ENCODE measurements around the gene CCDC196. TPM values are rescaled to one million over a fixed set of nuclear protein-coding genes. Genes with fewer than 3 reads are reported as not detected.

Gene CCDC196
- total and polyA plus RNA-seq, 4 donors = 0.23 TPM; not detected in 3

DNA sequence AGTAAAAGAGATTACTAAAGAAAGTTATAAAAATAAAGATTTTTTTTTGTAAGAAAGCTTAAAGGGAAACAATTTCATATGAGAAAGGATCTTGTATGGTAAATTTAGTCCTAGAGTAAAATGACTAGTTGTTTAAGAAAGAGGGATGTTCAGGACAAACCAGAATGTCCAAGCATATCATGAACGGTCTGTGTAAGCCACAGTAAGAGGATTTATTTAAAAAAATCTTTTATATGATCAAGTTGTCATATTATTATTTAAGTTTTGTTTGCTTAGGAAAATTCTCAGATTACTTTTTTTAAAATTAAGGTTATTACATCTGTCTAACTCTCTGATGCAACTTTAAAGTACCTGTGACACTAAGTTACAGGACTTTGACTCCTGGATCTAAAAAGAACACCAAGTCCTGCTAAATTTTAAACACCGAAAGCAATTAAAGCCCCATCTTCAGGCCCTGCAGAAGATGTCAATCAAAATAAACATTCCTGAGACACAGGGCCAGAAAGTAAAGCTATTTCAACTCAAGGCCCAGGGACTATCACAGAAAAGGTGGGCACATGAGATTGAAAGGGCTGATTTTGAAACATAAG is 17.3 kb upstream of the CCDC196 start:
- H3K4me1 ChIP-seq (ENCODE audit: control insufficient read depth, insufficient read depth, low read length) = no peaks in the 10 kb centered on the region
- H3K9me3 ChIP-seq (ENCODE audit: control insufficient read depth, insufficient read depth, low read length) = peaks cover 12% of the 10 kb centered on the region
- no peak overlapping the region for H3K4me3 ChIP-seq (ENCODE audit: low read depth, low read length)
- no peaks in the 10 kb centered on the region for H3K36me3 ChIP-seq (ENCODE audit: control insufficient read depth, insufficient read depth, low read length)
- DNase-seq (ENCODE audit: low read depth in 4 of 6, low spot score in 6 of 6) = no peak
- no peaks in the 10 kb centered on the region for H3K27me3 ChIP-seq (ENCODE audit: control insufficient read depth, insufficient read depth, low read length)
- WGBS (ENCODE audit: insufficient coverage) = no CpG with 5 or more reads among the region's 2 CpGs
- no peak overlapping the region for H3K27ac ChIP-seq (ENCODE audit: low read depth, low read length)

DNA sequence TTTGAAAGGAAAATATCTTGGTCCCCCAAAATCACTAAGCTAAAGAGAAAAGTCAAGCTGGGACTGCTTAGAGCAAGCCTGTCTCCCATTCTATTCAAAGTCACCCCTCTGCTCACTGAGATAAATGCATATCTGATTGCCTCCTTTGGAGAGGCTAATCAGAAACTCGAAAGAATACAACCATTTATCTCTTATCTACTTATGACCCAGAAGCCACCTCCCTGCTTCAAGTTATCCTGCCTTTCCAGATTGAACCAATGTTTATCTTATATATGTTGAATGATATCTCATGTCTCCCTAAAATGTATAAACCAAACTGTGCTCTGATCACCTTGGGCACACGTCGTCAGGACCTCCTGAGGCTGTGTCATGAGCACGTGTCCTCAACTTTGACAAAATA is 14.6 kb upstream of the CCDC196 start:
- Histone ChIP-seq H3K36me3 (ENCODE audit: control insufficient read depth, insufficient read depth, low read length) (no peaks in the 10 kb centered on the region), H3K27ac (ENCODE audit: low read depth, low read length) (no peak overlapping the region), H3K4me1 (ENCODE audit: control insufficient read depth, insufficient read depth, low read length) (no peaks in the 10 kb centered on the region), H3K27me3 (ENCODE audit: control insufficient read depth, insufficient read depth, low read length) (no peaks in the 10 kb centered on the region), H3K9me3 (ENCODE audit: control insufficient read depth, insufficient read depth, low read length) (peaks cover 12% of the 10 kb centered on the region), H3K4me3 (ENCODE audit: low read depth, low read length) (no peak overlapping the region)
- WGBS (ENCODE audit: insufficient coverage) = no CpG with 5 or more reads among the region's 4 CpGs
- DNase-seq (ENCODE audit: low read depth in 4 of 6, low spot score in 6 of 6) = no peak

DNA sequence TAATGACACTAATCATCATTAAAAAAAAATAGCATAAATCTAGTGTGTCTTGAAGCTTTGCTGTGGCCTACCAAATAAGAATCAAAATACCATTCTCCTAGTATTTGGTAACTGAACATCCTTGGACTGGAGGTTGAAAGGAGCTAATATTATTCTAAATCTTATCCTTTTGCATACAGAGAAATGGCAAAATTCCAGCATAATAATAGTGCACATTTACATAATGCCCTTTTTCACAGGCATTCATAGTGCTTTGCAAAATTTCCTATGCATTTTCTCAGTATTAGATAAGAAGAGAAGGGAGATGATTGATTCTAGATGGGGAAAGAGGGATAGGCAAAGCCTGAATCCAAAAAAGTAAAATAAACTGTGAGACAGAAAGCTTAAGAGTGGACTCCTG is 13.9 kb upstream of the CCDC196 start:
- Histone ChIP-seq H3K4me3 (ENCODE audit: low read depth, low read length) (no peak overlapping the region), H3K27ac (ENCODE audit: low read depth, low read length) (no peak overlapping the region), H3K4me1 (ENCODE audit: control insufficient read depth, insufficient read depth, low read length) (no peaks in the 10 kb centered on the region), H3K36me3 (ENCODE audit: control insufficient read depth, insufficient read depth, low read length) (no peaks in the 10 kb centered on the region), H3K27me3 (ENCODE audit: control insufficient read depth, insufficient read depth, low read length) (no peaks in the 10 kb centered on the region), H3K9me3 (ENCODE audit: control insufficient read depth, insufficient read depth, low read length) (peaks cover 12% of the 10 kb centered on the region)
- DNase-seq (ENCODE audit: low read depth in 4 of 6, low spot score in 6 of 6) = peak in 2 of 6 donors; percentile 4 to 5

DNA sequence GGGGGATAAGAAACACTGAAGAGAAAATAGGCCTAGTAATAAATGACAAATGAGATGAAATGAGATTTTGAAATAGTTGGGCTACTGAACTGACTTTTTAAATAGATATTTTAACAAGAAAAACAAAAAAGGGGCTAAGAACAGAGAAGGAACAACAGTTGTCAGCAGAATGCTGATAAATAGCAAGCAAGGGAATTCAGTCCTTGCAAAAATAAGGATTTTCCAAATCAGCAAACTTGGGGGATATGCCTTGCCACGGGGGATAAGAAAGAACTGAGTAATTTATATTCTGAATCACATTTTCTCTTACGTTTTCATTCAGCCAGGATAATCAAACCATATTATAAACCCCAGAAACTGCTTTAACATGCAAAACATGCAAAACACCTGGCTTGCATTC is 12.9 kb upstream of the CCDC196 start:
- 25% methylated on average over 1 of the region's 2 CpGs for WGBS (ENCODE audit: insufficient coverage)
- no peak overlapping the region for H3K27ac ChIP-seq (ENCODE audit: low read depth, low read length)
- H3K4me3 ChIP-seq (ENCODE audit: low read depth, low read length) = no peak overlapping the region

GRCh38 chr14:66476964-66477363 is 9.2 kb upstream of the CCDC196 start:
- no peaks in the 10 kb centered on the region for H3K36me3 ChIP-seq (ENCODE audit: control insufficient read depth, insufficient read depth, low read length)
- no peaks in the 10 kb centered on the region for H3K4me1 ChIP-seq (ENCODE audit: control insufficient read depth, insufficient read depth, low read length)
- peak in 2 of 6 donors; percentile 9 to 23 for DNase-seq (ENCODE audit: low read depth in 4 of 6, low spot score in 6 of 6)
- H3K9me3 ChIP-seq (ENCODE audit: control insufficient read depth, insufficient read depth, low read length) = no peaks in the 10 kb centered on the region
- no peaks in the 10 kb centered on the region for H3K27me3 ChIP-seq (ENCODE audit: control insufficient read depth, insufficient read depth, low read length)
- H3K27ac ChIP-seq (ENCODE audit: low read depth, low read length) = no peak overlapping the region
- 33% methylated on average over 1 of the region's 1 CpG for WGBS (ENCODE audit: insufficient coverage)
- H3K4me3 ChIP-seq (ENCODE audit: low read depth, low read length) = no peak overlapping the region

More for the DNA sequence above, 12.9 kb upstream of the CCDC196 start:
- Histone ChIP-seq H3K36me3 (ENCODE audit: control insufficient read depth, insufficient read depth, low read length) (no peaks in the 10 kb centered on the region), H3K27me3 (ENCODE audit: control insufficient read depth, insufficient read depth, low read length) (no peaks in the 10 kb centered on the region), H3K4me1 (ENCODE audit: control insufficient read depth, insufficient read depth, low read length) (no peaks in the 10 kb centered on the region), H3K9me3 (ENCODE audit: control insufficient read depth, insufficient read depth, low read length) (peaks cover 12% of the 10 kb centered on the region)
- peak in 1 of 6 donors; percentile 8 for DNase-seq (ENCODE audit: low read depth in 4 of 6, low spot score in 6 of 6)

DNA sequence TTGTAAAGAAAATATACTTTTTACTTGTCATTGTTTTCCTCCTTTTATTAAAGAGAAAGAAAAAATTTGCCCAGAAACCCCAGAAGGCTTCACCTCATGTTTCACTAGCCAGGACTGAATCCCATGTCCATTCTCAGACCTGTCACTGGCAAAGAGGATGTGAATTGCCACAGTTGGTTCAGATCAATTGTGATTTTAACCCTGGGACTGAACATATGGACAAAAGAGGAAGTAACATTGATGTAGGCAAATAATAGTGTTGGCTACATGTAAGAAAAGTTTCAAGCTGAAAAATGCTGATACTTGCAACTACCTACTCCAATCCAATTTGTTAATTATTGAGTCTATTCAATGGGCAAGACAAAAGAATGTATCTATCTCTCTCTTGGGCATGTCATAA is 8.6 kb upstream of the CCDC196 start:
- Histone ChIP-seq H3K27me3 (ENCODE audit: control insufficient read depth, insufficient read depth, low read length) (no peaks in the 10 kb centered on the region), H3K4me3 (ENCODE audit: low read depth, low read length) (no peak overlapping the region), H3K27ac (ENCODE audit: low read depth, low read length) (no peak overlapping the region), H3K4me1 (ENCODE audit: control insufficient read depth, insufficient read depth, low read length) (no peaks in the 10 kb centered on the region), H3K36me3 (ENCODE audit: control insufficient read depth, insufficient read depth, low read length) (no peaks in the 10 kb centered on the region), H3K9me3 (ENCODE audit: control insufficient read depth, insufficient read depth, low read length) (no peaks in the 10 kb centered on the region)
- no peak for DNase-seq (ENCODE audit: low read depth in 4 of 6, low spot score in 6 of 6)

DNA sequence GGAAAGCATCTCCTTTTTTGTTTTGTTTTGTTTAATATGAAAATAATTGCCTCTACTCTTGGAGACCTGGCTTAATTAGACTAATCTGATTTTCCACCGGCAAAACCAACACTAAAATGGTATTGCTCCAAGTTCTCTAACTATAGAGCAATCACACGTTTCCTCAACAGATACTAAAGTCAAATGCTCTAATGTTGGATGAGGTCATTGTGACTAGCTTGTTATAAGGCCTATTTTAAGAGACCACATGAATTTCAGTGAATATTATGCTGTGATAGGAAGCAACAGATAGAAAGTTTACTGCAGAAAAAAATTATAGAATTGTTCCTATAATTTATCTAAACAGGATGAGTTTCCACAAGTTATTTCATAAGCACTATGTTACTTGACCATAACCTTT is 3.3 kb upstream of the CCDC196 start:
- H3K9me3 ChIP-seq (ENCODE audit: control insufficient read depth, insufficient read depth, low read length) = no peaks in the 10 kb centered on the region
- no peak for DNase-seq (ENCODE audit: low read depth in 4 of 6, low spot score in 6 of 6)
- no CpG with 5 or more reads among the region's 2 CpGs for WGBS (ENCODE audit: insufficient coverage)
- H3K4me3 ChIP-seq (ENCODE audit: low read depth, low read length) = no peak overlapping the region
- no peaks in the 10 kb centered on the region for H3K4me1 ChIP-seq (ENCODE audit: control insufficient read depth, insufficient read depth, low read length)
- no peak overlapping the region for H3K27ac ChIP-seq (ENCODE audit: low read depth, low read length)
- H3K36me3 ChIP-seq (ENCODE audit: control insufficient read depth, insufficient read depth, low read length) = no peaks in the 10 kb centered on the region
- no peaks in the 10 kb centered on the region for H3K27me3 ChIP-seq (ENCODE audit: control insufficient read depth, insufficient read depth, low read length)

- no peak for DNase-seq (ENCODE audit: low read depth in 4 of 6, low spot score in 6 of 6)
- 57% methylated on average over 1 of the region's 1 CpG for WGBS (ENCODE audit: insufficient coverage)
- no peaks in the 10 kb centered on the region for H3K9me3 ChIP-seq (ENCODE audit: control insufficient read depth, insufficient read depth, low read length)
- H3K27ac ChIP-seq (ENCODE audit: low read depth, low read length) = no peak overlapping the region
- no peaks in the 10 kb centered on the region for H3K36me3 ChIP-seq (ENCODE audit: control insufficient read depth, insufficient read depth, low read length)
- no peaks in the 10 kb centered on the region for H3K27me3 ChIP-seq (ENCODE audit: control insufficient read depth, insufficient read depth, low read length)
- no peaks in the 10 kb centered on the region for H3K4me1 ChIP-seq (ENCODE audit: control insufficient read depth, insufficient read depth, low read length)
- no peak overlapping the region for H3K4me3 ChIP-seq (ENCODE audit: low read depth, low read length)
Observed at GRCh38 chr14:66483322-66483721, 2.8 kb upstream of the CCDC196 start.

DNA sequence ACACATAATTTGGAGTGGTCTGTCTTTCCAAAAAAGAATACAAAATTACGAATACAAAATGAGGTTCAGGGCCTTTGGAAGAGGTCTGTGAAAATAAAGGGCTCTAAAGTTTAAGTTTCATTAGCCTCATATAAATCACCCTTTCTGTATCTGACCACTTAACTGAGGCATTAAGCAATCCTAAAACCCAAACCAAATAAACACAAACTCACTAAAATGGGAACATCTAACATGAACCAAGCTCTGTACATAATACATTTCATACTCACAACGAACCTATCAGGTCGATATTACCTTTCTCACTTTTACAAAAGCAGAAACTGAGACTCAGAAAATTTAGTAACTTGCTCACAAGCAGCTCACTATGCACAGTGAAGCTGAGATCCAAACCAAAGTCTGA is 1.1 kb upstream of the CCDC196 start:
- H3K27ac ChIP-seq (ENCODE audit: low read depth, low read length) = no peak overlapping the region
- no peaks in the 10 kb centered on the region for H3K36me3 ChIP-seq (ENCODE audit: control insufficient read depth, insufficient read depth, low read length)
- H3K27me3 ChIP-seq (ENCODE audit: control insufficient read depth, insufficient read depth, low read length) = no peaks in the 10 kb centered on the region
- H3K4me3 ChIP-seq (ENCODE audit: low read depth, low read length) = no peak overlapping the region
- H3K9me3 ChIP-seq (ENCODE audit: control insufficient read depth, insufficient read depth, low read length) = no peaks in the 10 kb centered on the region
- no peaks in the 10 kb centered on the region for H3K4me1 ChIP-seq (ENCODE audit: control insufficient read depth, insufficient read depth, low read length)
- WGBS (ENCODE audit: insufficient coverage) = 100% methylated on average over 1 of the region's 3 CpGs
- no peak for DNase-seq (ENCODE audit: low read depth in 4 of 6, low spot score in 6 of 6)

GRCh38 chr14:66487164-66487563 is 993 bp downstream of the CCDC196 start:
- WGBS (ENCODE audit: insufficient coverage) = no CpG with 5 or more reads among the region's 2 CpGs
- Histone ChIP-seq H3K4me1 (ENCODE audit: control insufficient read depth, insufficient read depth, low read length) (no peaks in the 10 kb centered on the region), H3K27ac (ENCODE audit: low read depth, low read length) (no peak overlapping the region), H3K9me3 (ENCODE audit: control insufficient read depth, insufficient read depth, low read length) (no peaks in the 10 kb centered on the region), H3K27me3 (ENCODE audit: control insufficient read depth, insufficient read depth, low read length) (no peaks in the 10 kb centered on the region), H3K36me3 (ENCODE audit: control insufficient read depth, insufficient read depth, low read length) (no peaks in the 10 kb centered on the region), H3K4me3 (ENCODE audit: low read depth, low read length) (no peak overlapping the region)
- peak in 1 of 6 donors; percentile 7 for DNase-seq (ENCODE audit: low read depth in 4 of 6, low spot score in 6 of 6)

All from spinal cord (tissue), 10 donors.